Keratinocyte (primary cell): ENCODE measurements around the gene ROS1.

Source experiments
- EZH2 ChIP-seq: IDR thresholded peaks from one replicate; pipeline ENCODE4 v1.6.1; 2012; ENCODE audit warnings: inconsistent platforms, mild to moderate bottlenecking, low read length, moderate library complexity
- TF ChIP-seq, protein P1 (sequence below), 3 experiments: IDR thresholded peaks in 1 of 3; conservative IDR thresholded peaks in 1 of 3; optimal IDR thresholded peaks in 1 of 3; 2 replicates in 2 of 3; 3 replicates in 1 of 3; pipeline versions ENCODE3 to v1.5.1; 2011; ENCODE audit warnings: low read length in 3 of 3, mild to moderate bottlenecking in 3 of 3, moderate library complexity in 2 of 3, control low read depth in 1 of 3, inconsistent platforms in 1 of 3; ENCODE audit not compliant: insufficient read depth in 2 of 3; ENCODE audit errors: extremely low read depth in 1 of 3

DNA sequence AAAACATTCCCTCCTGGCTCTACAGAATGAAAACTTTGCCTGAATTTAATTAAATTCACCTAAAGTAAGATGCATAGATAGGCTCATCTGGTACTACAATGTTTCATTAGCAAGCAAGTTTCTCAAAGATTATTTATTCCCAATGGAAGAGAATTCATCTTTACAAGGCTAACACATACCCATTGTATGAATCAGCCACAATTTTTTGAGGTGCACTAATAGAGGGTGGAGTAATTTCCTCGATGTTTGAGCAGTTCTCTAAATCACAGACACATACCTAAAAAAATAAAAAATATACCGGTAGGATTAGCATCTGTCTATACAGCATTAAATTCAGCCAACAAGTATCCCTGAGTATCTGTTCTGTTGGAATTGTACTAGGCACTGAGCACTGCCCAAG is 32.7 kb downstream of the ROS1 start:
- TF ChIP-seq, protein P1, sequence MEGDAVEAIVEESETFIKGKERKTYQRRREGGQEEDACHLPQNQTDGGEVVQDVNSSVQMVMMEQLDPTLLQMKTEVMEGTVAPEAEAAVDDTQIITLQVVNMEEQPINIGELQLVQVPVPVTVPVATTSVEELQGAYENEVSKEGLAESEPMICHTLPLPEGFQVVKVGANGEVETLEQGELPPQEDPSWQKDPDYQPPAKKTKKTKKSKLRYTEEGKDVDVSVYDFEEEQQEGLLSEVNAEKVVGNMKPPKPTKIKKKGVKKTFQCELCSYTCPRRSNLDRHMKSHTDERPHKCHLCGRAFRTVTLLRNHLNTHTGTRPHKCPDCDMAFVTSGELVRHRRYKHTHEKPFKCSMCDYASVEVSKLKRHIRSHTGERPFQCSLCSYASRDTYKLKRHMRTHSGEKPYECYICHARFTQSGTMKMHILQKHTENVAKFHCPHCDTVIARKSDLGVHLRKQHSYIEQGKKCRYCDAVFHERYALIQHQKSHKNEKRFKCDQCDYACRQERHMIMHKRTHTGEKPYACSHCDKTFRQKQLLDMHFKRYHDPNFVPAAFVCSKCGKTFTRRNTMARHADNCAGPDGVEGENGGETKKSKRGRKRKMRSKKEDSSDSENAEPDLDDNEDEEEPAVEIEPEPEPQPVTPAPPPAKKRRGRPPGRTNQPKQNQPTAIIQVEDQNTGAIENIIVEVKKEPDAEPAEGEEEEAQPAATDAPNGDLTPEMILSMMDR (optimal IDR thresholded peaks at IDR 0.05 in 1 of 3, IDR thresholded peaks at IDR 0.05 in 1 of 3, conservative IDR thresholded peaks at IDR 0.05 in 1 of 3; ENCODE audit: extremely low read depth in 1 of 3, insufficient read depth in 2 of 3, low read length in 3 of 3): no peak
- TF ChIP-seq EZH2: no peak
